CD4-positive, alpha-beta T cell (primary cell): ENCODE data around the gene MYOZ1. TPM values are rescaled to one million over a fixed set of nuclear protein-coding genes. Genes with fewer than 3 reads are reported as not detected.

Source experiments
- ATAC-seq: fragments of 200-7000 bp; cut with Tn5 transposase; one replicate; pipeline ENCODE4 v1.10.0; 2022; ENCODE audit warnings: mild to moderate bottlenecking; ENCODE audit not compliant: poor library complexity
- CTCF ChIA-PET: fragments of 350-600 bp; sonication (Branson Sonifier 250); formaldehyde crosslinking; loops from one replicate; lab custom pipeline; 2021; ENCODE audit warnings: antibody characterized with exemption, inconsistent platforms; lab: Charles Lee
- POLR2A ChIA-PET: fragments of 350-600 bp; sonication (Branson Sonifier 250); formaldehyde crosslinking; loops from one replicate; lab custom pipeline; 2021; ENCODE audit warnings: antibody characterized with exemption, inconsistent platforms; lab: Charles Lee
- DNase-seq, 14 experiments: peaks; one replicate each; pipeline ENCODE4 v3.0.0-alpha.2; 2013 to 2020; ENCODE audit warnings: mixed read lengths in 2 of 14
- H3K27ac ChIP-seq, 2 donors: one replicate each; pipeline versions ENCODE4 v1.5.1 to v1.7.0; 2013; ENCODE audit warnings: low read length in 2 of 2, low read depth in 1 of 2, mild to moderate bottlenecking in 1 of 2
- H3K27me3 ChIP-seq, 2 experiments: 1 replicate in 1 of 2; 2 replicates in 1 of 2; pipeline versions ENCODE4 v1.6.1 to v1.7.0; 2013; ENCODE audit warnings: low read length in 2 of 2, control low read depth in 1 of 2, mild to moderate bottlenecking in 1 of 2, moderate library complexity in 1 of 2; ENCODE audit not compliant: insufficient read depth in 2 of 2, control insufficient read depth in 1 of 2
- H3K36me3 ChIP-seq: one replicate; pipeline ENCODE4 v1.6.1; 2013; ENCODE audit warnings: low read length, control low read depth; ENCODE audit not compliant: insufficient read depth
- H3K4me1 ChIP-seq: one replicate; pipeline ENCODE4 v1.6.1; 2013; ENCODE audit warnings: low read length, control low read depth; ENCODE audit not compliant: insufficient read depth
- H3K4me3 ChIP-seq: one replicate; pipeline ENCODE4 v1.5.1; 2013; ENCODE audit warnings: mild to moderate bottlenecking, low read length, moderate library complexity
- H3K9me3 ChIP-seq, 2 experiments: 1 replicate in 1 of 2; 2 replicates in 1 of 2; pipeline versions ENCODE4 v1.6.1 to v1.7.0; 2013; ENCODE audit warnings: low read length in 2 of 2, mild to moderate bottlenecking in 2 of 2, control low read depth in 1 of 2, moderate library complexity in 1 of 2; ENCODE audit not compliant: control insufficient read depth in 1 of 2, insufficient read depth in 1 of 2
- H3K27ac Mint-ChIP-seq: one replicate; pipeline ENCODE4 v1.8.0; 2020; ENCODE audit warnings: mixed read lengths
- H3K27me3 Mint-ChIP-seq: one replicate; pipeline ENCODE4 v1.8.0; 2021; ENCODE audit warnings: mixed read lengths
- H3K36me3 Mint-ChIP-seq: one replicate; pipeline ENCODE4 v1.8.0; 2021; ENCODE audit warnings: low read depth, mixed read lengths
- H3K4me1 Mint-ChIP-seq: one replicate; pipeline ENCODE4 v1.8.0; 2021; ENCODE audit warnings: low read depth, mixed read lengths
- H3K4me3 Mint-ChIP-seq: one replicate; pipeline ENCODE4 v1.8.0; 2020; ENCODE audit warnings: mild to moderate bottlenecking, mixed read lengths
- H3K9me3 Mint-ChIP-seq: one replicate; pipeline ENCODE4 v1.8.0; 2020; ENCODE audit warnings: mixed read lengths
- intact Hi-C, 2 experiments: fragments of 100-400 bp; cut with DNase I in 1 of 2; cut with micrococcal nuclease in 1 of 2; formaldehyde crosslinking; loops; one replicate each; pipeline versions ENCODE4 v1.15.1 to v1.9.0; 2023 to 2025; cut with DNase I, micrococcal nuclease
- total RNA-seq, 174 experiments: library from RNA in 2 of 174; stranded (reverse) in 2 of 174; gene quantifications; one replicate each; pipeline ENCODE4 v1.2.3 and lab custom pipeline; 2021 to 2026
- TF ChIP-seq, protein P1 (sequence below): fragments of 200-600 bp; IDR thresholded peaks from one replicate; pipeline ENCODE4 v1.8.0; 2022; ENCODE audit warnings: antibody characterized with exemption, mild to moderate bottlenecking

MYOZ1 gene
- total RNA-seq, 2 experiments from 2014 or later: not detected

DNA sequence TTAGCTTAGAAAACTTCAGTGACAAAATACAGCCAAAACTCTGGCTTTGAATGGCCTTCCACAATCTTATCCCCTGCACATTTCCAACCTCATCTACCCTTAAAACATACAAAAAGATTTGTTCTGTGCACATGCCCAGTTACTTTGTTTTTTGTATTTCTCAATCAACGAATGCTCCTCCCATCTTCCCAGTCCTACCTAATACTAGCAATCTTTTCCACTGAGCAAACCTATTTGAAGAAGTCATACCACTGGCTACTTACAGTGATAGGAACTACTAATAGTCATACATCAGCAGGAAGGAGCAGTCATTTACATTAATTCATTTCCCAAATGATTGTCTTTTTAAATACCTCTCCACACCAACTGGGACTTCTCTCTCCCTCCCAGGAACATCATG is 52.6 kb downstream of the MYOZ1 start:
- DNase-seq (no peak), ATAC-seq (no peak)
- no peaks in the 10 kb centered on the region for H3K9me3 Mint-ChIP-seq
- H3K27me3 ChIP-seq: no peaks in the 10 kb centered on the region
- H3K4me3 Mint-ChIP-seq: no peak overlapping the region
- no peaks in the 10 kb centered on the region for H3K36me3 ChIP-seq
- intact Hi-C loops: no loop called here
- H3K27ac ChIP-seq: no peak overlapping the region
- TF ChIP-seq, protein P1, sequence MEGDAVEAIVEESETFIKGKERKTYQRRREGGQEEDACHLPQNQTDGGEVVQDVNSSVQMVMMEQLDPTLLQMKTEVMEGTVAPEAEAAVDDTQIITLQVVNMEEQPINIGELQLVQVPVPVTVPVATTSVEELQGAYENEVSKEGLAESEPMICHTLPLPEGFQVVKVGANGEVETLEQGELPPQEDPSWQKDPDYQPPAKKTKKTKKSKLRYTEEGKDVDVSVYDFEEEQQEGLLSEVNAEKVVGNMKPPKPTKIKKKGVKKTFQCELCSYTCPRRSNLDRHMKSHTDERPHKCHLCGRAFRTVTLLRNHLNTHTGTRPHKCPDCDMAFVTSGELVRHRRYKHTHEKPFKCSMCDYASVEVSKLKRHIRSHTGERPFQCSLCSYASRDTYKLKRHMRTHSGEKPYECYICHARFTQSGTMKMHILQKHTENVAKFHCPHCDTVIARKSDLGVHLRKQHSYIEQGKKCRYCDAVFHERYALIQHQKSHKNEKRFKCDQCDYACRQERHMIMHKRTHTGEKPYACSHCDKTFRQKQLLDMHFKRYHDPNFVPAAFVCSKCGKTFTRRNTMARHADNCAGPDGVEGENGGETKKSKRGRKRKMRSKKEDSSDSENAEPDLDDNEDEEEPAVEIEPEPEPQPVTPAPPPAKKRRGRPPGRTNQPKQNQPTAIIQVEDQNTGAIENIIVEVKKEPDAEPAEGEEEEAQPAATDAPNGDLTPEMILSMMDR: no peak
- CTCF ChIA-PET: no interaction called here
- no peak overlapping the region for H3K4me3 ChIP-seq
- H3K4me1 ChIP-seq: peaks cover 9% of the 10 kb centered on the region
- POLR2A ChIA-PET: no interaction called here
- H3K27ac Mint-ChIP-seq: no peak overlapping the region
- H3K4me1 Mint-ChIP-seq: peaks cover 23% of the 10 kb centered on the region
- no peaks in the 10 kb centered on the region for H3K9me3 ChIP-seq
- no peaks in the 10 kb centered on the region for H3K36me3 Mint-ChIP-seq
- no peaks in the 10 kb centered on the region for H3K27me3 Mint-ChIP-seq

DNA sequence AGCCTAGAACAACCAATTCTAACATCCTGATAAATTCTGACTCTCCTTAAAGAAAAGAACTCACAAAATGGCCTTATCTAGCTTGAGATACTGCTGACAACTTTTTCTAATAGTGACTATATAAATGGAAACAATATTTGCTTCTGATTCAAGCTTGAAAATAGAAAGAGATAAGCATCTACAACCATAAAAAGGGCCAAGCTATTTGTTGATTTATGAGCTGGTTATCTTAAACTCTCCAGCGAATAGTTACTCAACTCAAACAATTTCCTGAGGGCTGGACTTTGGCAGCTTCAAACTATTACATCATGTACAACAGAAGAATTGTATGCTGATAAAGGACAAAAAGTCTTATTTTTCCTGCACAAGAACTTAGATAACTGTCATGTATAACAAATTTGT is 54.7 kb downstream of the MYOZ1 start:
- Mint-ChIP-seq H3K36me3 (no peaks in the 10 kb centered on the region), H3K4me3 (no peak overlapping the region), H3K27ac (no peak overlapping the region), H3K9me3 (no peaks in the 10 kb centered on the region), H3K4me1 (peaks cover 9% of the 10 kb centered on the region), H3K27me3 (no peaks in the 10 kb centered on the region)
- Histone ChIP-seq H3K4me1 (peaks cover 4% of the 10 kb centered on the region), H3K27ac (no peak overlapping the region), H3K4me3 (no peak overlapping the region), H3K36me3 (no peaks in the 10 kb centered on the region), H3K9me3 (no peaks in the 10 kb centered on the region), H3K27me3 (no peaks in the 10 kb centered on the region)
- intact Hi-C loops: no loop called here
- DNase-seq: no peak
- TF ChIP-seq, protein P1: no peak
- ChIA-PET POLR2A (no interaction called here), CTCF (no interaction called here)
- no peak for ATAC-seq

DNA sequence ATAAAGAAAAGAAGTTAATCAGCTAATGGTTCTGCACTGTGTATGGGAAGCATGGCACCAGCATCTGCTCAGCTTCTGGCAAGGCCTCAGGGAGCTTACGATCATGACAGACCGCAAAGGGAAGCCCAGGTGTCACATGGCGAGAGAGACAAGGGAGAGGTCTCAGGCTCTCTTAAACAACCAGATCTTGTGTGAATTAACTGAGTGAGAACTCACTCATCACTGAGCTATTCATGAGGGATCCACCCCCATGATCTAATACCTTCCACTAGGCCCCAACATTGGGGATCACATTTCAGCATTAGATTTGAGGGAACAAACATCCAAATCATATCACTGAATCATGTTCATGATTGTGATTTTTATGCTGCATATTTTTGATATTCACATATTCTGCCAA is 55.9 kb downstream of the MYOZ1 start:
- H3K27me3 ChIP-seq: no peaks in the 10 kb centered on the region
- intact Hi-C loops: no loop called here
- no peak overlapping the region for H3K27ac Mint-ChIP-seq
- ATAC-seq: no peak
- no peak for DNase-seq
- ChIA-PET POLR2A (no interaction called here), CTCF (no interaction called here)
- H3K27ac ChIP-seq: no peak overlapping the region
- no peaks in the 10 kb centered on the region for H3K36me3 Mint-ChIP-seq
- H3K4me1 ChIP-seq: no peaks in the 10 kb centered on the region
- no peak overlapping the region for H3K4me3 ChIP-seq
- TF ChIP-seq, protein P1: no peak
- no peaks in the 10 kb centered on the region for H3K4me1 Mint-ChIP-seq
- H3K27me3 Mint-ChIP-seq: no peaks in the 10 kb centered on the region
- no peaks in the 10 kb centered on the region for H3K9me3 Mint-ChIP-seq
- no peaks in the 10 kb centered on the region for H3K9me3 ChIP-seq
- no peaks in the 10 kb centered on the region for H3K36me3 ChIP-seq
- no peak overlapping the region for H3K4me3 Mint-ChIP-seq
